HepG2 (cell line): Measurements from ENCODE around the gene RRM2. TPM values are rescaled to one million over a fixed set of nuclear protein-coding genes. Genes with fewer than 3 reads are reported as not detected.

ENCODE experiments used
- ARNT ChIP-seq: fragments of 450-650 bp; IDR thresholded peaks from 2 replicates; pipeline ENCODE4 v1.6.1; 2017
- CENPBD1 ChIP-seq: sonication (generic); formaldehyde crosslinking; IDR thresholded peaks from 2 replicates; pipeline ENCODE4 v1.8.0; 2022; ENCODE audit warnings: missing genetic modification reagents, low read depth, mild to moderate bottlenecking, borderline replicate concordance
- CHD4 ChIP-seq: fragments of 200-600 bp; sonication (generic); IDR thresholded peaks from 2 replicates; pipeline ENCODE4 v1.7.0; 2017; ENCODE audit warnings: mild to moderate bottlenecking, low read length, borderline replicate concordance
- GLI4 ChIP-seq: sonication (generic); formaldehyde crosslinking; IDR thresholded peaks from 2 replicates; pipeline ENCODE4 v1.5.1; 2020; ENCODE audit warnings: missing genetic modification reagents, mild to moderate bottlenecking, moderate library complexity, borderline replicate concordance
- HNRNPLL ChIP-seq: fragments of 200-400 bp; formaldehyde crosslinking; IDR thresholded peaks from 2 replicates; pipeline ENCODE4 v1.6.1; 2017; ENCODE audit warnings: mild to moderate bottlenecking, low read depth, low read length; ENCODE audit not compliant: poor library complexity, severe bottlenecking
- IRF2 ChIP-seq: IDR thresholded peaks from 2 replicates; pipeline ENCODE4 v1.6.1; 2018; ENCODE audit warnings: missing genetic modification reagents, missing compliant biosample characterization
- MBNL3 ChIP-seq: fragments of 250-450 bp; sonication (Bioruptor Pico); conservative IDR thresholded peaks from 2 replicates; pipeline ENCODE4 v1.8.0; 2022; ENCODE audit warnings: mild to moderate bottlenecking, inconsistent platforms
- NFE2 ChIP-seq: sonication (generic); formaldehyde crosslinking; IDR thresholded peaks from 2 replicates; pipeline ENCODE4 v1.4.0; 2020; ENCODE audit warnings: missing genetic modification reagents
- NFYB ChIP-seq: sonication (generic); formaldehyde crosslinking; IDR thresholded peaks from 2 replicates; pipeline ENCODE4 v1.4.0; 2020; ENCODE audit warnings: missing genetic modification reagents
- NR2F6 ChIP-seq, 2 experiments: IDR thresholded peaks; 2 replicates each; pipeline ENCODE4 v1.6.1; 2016; ENCODE audit warnings: antibody characterized with exemption in 1 of 2, mild to moderate bottlenecking in 1 of 2
- PHF5A ChIP-seq: IDR thresholded peaks from one replicate; pipeline ENCODE4 v1.6.1; 2018; ENCODE audit warnings: low read depth, missing genetic modification reagents; ENCODE audit not compliant: unreplicated experiment
- RELA ChIP-seq: sonication (generic); formaldehyde crosslinking; IDR thresholded peaks from 2 replicates; pipeline ENCODE4 v1.4.0; 2020; ENCODE audit warnings: missing genetic modification reagents
- ZBTB10 ChIP-seq: sonication (generic); formaldehyde crosslinking; IDR thresholded peaks from 2 replicates; pipeline ENCODE4 v1.4.0; 2020; ENCODE audit warnings: missing genetic modification reagents, borderline replicate concordance
- ZBTB8A ChIP-seq: sonication (generic); formaldehyde crosslinking; IDR thresholded peaks from 2 replicates; pipeline ENCODE4 v1.4.0; 2020; ENCODE audit warnings: mild to moderate bottlenecking, low read depth, missing genetic modification reagents, borderline replicate concordance
- ZNF232 ChIP-seq: sonication (generic); formaldehyde crosslinking; IDR thresholded peaks from 2 replicates; pipeline ENCODE4 v1.4.0; 2020; ENCODE audit warnings: missing genetic modification reagents, borderline replicate concordance
- ZNF30 ChIP-seq: sonication (generic); formaldehyde crosslinking; IDR thresholded peaks from 2 replicates; pipeline ENCODE4 v1.5.0; 2020; ENCODE audit warnings: mild to moderate bottlenecking, missing genetic modification reagents
- ZNF362 ChIP-seq: sonication (generic); formaldehyde crosslinking; IDR thresholded peaks from 2 replicates; pipeline ENCODE4 v1.4.0; 2020; ENCODE audit warnings: missing genetic modification reagents, mild to moderate bottlenecking, borderline replicate concordance
- ZNF616 ChIP-seq: sonication (generic); formaldehyde crosslinking; IDR thresholded peaks from 2 replicates; pipeline ENCODE4 v1.5.0; 2020; ENCODE audit warnings: low read depth, mild to moderate bottlenecking, missing genetic modification reagents
- ZNF792 ChIP-seq: IDR thresholded peaks from 2 replicates; pipeline ENCODE4 v1.6.1; 2016
- ZSCAN21 ChIP-seq: sonication (generic); formaldehyde crosslinking; IDR thresholded peaks from 2 replicates; pipeline ENCODE4 v1.8.0; 2022; ENCODE audit warnings: mild to moderate bottlenecking, missing genetic modification reagents, moderate library complexity, borderline replicate concordance
- polyA plus RNA-seq, 8 experiments: library from polyadenylated mRNA; depleted of rRNA in 3 of 8; stranded (reverse) in 7 of 8; unstranded in 1 of 8; fragments of >200 nt; fragmentation: Illumina TruSeq in 4 of 8; extraction: Trizol in 4 of 8; gene quantifications; 2 replicates each; pipeline versions ENCODE4 v1.2.1 to v1.2.3, GENCODE V29; 2011 to 2016; ENCODE audit warnings: low read depth in 4 of 8, missing spikeins in 1 of 8, mixed read lengths in 1 of 8; ENCODE audit not compliant: insufficient read depth in 1 of 8
- total RNA-seq, 5 experiments: library from RNA; depleted of rRNA; stranded (reverse); fragments of >200 nt; fragmentation: Illumina TruSeq; extraction: Trizol; gene quantifications; 2 replicates each; pipeline ENCODE4 v1.2.3, GENCODE V29; 2016; ENCODE audit warnings: low read depth in 1 of 5
- TF ChIP-seq, protein P1 (sequence below): sonication (generic); formaldehyde crosslinking; IDR thresholded peaks from 2 replicates; pipeline ENCODE4 v1.4.0; 2020; ENCODE audit warnings: mild to moderate bottlenecking, missing genetic modification reagents
- TF ChIP-seq, protein P2 (sequence below): sonication (generic); formaldehyde crosslinking; IDR thresholded peaks from 2 replicates; pipeline ENCODE4 v1.5.0; 2020; ENCODE audit warnings: missing genetic modification reagents

Gene RRM2
- total and polyA plus RNA-seq, 2 of the 13 experiments (the other 11 are each of a cell fraction or from before 2014, with no cell fraction given) = 31.3 to 150 TPM

GRCh38 chr2:10120158-10120876 is 2.2 kb upstream of the RRM2 start (continued):
- TF ChIP-seq ZBTB10 (CRISPR knock-in tag) (0 out of 2 replicates have a peak, but pooled peaks have one; percentile 53), NFYB (peak; percentile 82), ZNF616 (peak; percentile 84; the same call in 1 of the 2 replicates), CHD4 (0 out of 2 replicates have a peak, but pooled peaks have one; percentile 20), PHF5A (CRISPR knock-in tag) (peak; percentile 43), ZNF362 (peak; percentile 81; the same call in 1 of the 2 replicates), ARNT (no peak), CENPBD1 (CRISPR knock-in tag) (no peak), ZSCAN21 (CRISPR knock-in tag) (no peak; the same call in 1 of the 2 replicates), RELA (peak; percentile 90), ZNF232 (CRISPR knock-in tag) (peak; percentile 95; the same call in 1 of the 2 replicates), ZNF792 (CRISPR knock-in tag) (peak; percentile 61; the same call in 1 of the 2 replicates), GLI4 (peak; percentile 70; the same call in 1 of the 2 replicates), NR2F6 (IDR thresholded peaks at IDR 0.05) (peak; percentile 56; the same call in 1 of the 2 replicates), NR2F6 (CRISPR knock-in tag; IDR thresholded peaks at IDR 0.05) (peak; percentile 80), MBNL3 (CRISPR knock-in tag) (no peak), ZNF30 (CRISPR knock-in tag) (no peak), HNRNPLL (peak; percentile 90), ZBTB8A (CRISPR knock-in tag) (no peak), IRF2 (peak; percentile 82; the same call in 1 of the 2 replicates), NFE2 (CRISPR knock-in tag) (peak; percentile 68)
- TF ChIP-seq, protein P1, sequence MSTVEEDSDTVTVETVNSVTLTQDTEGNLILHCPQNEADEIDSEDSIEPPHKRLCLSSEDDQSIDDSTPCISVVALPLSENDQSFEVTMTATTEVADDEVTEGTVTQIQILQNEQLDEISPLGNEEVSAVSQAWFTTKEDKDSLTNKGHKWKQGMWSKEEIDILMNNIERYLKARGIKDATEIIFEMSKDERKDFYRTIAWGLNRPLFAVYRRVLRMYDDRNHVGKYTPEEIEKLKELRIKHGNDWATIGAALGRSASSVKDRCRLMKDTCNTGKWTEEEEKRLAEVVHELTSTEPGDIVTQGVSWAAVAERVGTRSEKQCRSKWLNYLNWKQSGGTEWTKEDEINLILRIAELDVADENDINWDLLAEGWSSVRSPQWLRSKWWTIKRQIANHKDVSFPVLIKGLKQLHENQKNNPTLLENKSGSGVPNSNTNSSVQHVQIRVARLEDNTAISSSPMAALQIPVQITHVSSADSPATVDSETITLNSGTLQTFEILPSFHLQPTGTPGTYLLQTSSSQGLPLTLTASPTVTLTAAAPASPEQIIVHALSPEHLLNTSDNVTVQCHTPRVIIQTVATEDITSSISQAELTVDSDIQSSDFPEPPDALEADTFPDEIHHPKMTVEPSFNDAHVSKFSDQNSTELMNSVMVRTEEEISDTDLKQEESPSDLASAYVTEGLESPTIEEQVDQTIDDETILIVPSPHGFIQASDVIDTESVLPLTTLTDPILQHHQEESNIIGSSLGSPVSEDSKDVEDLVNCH = 0 out of 2 replicates have a peak, but pooled peaks have one; percentile 73
- TF ChIP-seq, protein P2, sequence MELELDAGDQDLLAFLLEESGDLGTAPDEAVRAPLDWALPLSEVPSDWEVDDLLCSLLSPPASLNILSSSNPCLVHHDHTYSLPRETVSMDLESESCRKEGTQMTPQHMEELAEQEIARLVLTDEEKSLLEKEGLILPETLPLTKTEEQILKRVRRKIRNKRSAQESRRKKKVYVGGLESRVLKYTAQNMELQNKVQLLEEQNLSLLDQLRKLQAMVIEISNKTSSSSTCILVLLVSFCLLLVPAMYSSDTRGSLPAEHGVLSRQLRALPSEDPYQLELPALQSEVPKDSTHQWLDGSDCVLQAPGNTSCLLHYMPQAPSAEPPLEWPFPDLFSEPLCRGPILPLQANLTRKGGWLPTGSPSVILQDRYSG (CRISPR knock-in tag) = peak; percentile 55; the same call in 1 of the 2 replicates
